BJ (cell line): ENCODE measurements around the gene ERC1. TPM values are rescaled to one million over a fixed set of nuclear protein-coding genes. Genes with fewer than 3 reads are reported as not detected.

Experiments
- CTCF ChIA-PET: fragments of 350-600 bp; formaldehyde crosslinking; extraction: SDS; loops from one replicate; lab custom pipeline; 2021; ENCODE audit warnings: antibody characterized with exemption, inconsistent platforms; lab: Yijun Ruan, JAX
- POLR2A ChIA-PET: fragments of 300-600 bp; sonication (Branson Sonifier 250); formaldehyde crosslinking; extraction: SDS; loops from one replicate; lab custom pipeline; 2021; ENCODE audit warnings: antibody characterized with exemption; lab: Charles Lee
- DNase-seq: peaks from one replicate; pipeline ENCODE4 v3.0.0-alpha.2; 2011; ENCODE audit warnings: low read depth
- H3K27me3 ChIP-seq: 2 replicates; pipeline ENCODE4 v1.6.0; 2011; ENCODE audit warnings: low read length; ENCODE audit not compliant: control insufficient read depth, insufficient read depth
- H3K36me3 ChIP-seq: 2 replicates; pipeline ENCODE4 v1.5.1; 2011; ENCODE audit warnings: low read length; ENCODE audit not compliant: control insufficient read depth, insufficient read depth
- H3K4me3 ChIP-seq: 2 replicates; pipeline ENCODE4 v1.5.1; 2011; ENCODE audit warnings: low read depth, mild to moderate bottlenecking, control low read depth, low read length
- polyA plus RNA-seq: library from polyadenylated mRNA; depleted of rRNA; stranded (reverse); fragments of >200 nt; gene quantifications from 2 replicates; pipeline ENCODE4 v1.2.3, GENCODE V29; 2011
- TF ChIP-seq, protein P1 (sequence below): IDR thresholded peaks from 2 replicates; pipeline ENCODE4 v1.5.1; 2011; ENCODE audit warnings: low read depth, mild to moderate bottlenecking, control low read depth, inconsistent platforms, low read length, moderate library complexity; ENCODE audit not compliant: insufficient read depth

The ERC1 gene
- polyA plus RNA-seq, 1 experiment = 14.5 TPM

DNA sequence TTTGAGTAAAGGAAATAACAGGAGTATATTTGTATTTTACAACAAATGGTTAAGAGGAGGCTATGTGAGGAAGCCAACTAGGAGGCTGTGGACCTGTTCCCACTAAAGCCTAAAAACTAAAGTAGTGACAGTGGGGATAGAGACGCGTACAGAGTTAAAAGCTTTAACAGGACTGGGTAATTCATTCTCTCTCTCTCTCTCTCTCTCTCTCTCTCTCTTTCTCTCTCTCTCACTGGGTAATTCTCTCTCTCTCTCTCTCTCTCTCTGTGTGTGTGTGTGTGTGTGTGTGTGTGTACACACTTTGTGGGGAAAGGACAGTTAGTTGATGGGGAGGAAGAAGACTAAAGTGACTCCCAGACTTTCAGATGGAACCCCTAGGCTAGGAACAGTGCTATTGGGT lies 16.3 kb downstream of the ERC1 start:
- TF ChIP-seq, protein P1, sequence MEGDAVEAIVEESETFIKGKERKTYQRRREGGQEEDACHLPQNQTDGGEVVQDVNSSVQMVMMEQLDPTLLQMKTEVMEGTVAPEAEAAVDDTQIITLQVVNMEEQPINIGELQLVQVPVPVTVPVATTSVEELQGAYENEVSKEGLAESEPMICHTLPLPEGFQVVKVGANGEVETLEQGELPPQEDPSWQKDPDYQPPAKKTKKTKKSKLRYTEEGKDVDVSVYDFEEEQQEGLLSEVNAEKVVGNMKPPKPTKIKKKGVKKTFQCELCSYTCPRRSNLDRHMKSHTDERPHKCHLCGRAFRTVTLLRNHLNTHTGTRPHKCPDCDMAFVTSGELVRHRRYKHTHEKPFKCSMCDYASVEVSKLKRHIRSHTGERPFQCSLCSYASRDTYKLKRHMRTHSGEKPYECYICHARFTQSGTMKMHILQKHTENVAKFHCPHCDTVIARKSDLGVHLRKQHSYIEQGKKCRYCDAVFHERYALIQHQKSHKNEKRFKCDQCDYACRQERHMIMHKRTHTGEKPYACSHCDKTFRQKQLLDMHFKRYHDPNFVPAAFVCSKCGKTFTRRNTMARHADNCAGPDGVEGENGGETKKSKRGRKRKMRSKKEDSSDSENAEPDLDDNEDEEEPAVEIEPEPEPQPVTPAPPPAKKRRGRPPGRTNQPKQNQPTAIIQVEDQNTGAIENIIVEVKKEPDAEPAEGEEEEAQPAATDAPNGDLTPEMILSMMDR = no peak

GRCh38 chr12:1007994-1008393 lies 17.0 kb downstream of the ERC1 start:
- Histone ChIP-seq H3K4me3 (no peak overlapping the region), H3K27me3 (no peaks in the 10 kb centered on the region), H3K36me3 (no peaks in the 10 kb centered on the region)
- ChIA-PET POLR2A (no interaction called here), CTCF (no interaction called here)
- TF ChIP-seq, protein P1 = no peak
- DNase-seq = no peak

More for the DNA sequence above, 16.3 kb downstream of the ERC1 start:
- no peak for DNase-seq
- Histone ChIP-seq H3K4me3 (no peak overlapping the region), H3K27me3 (no peaks in the 10 kb centered on the region), H3K36me3 (no peaks in the 10 kb centered on the region)
- CTCF ChIA-PET = no interaction called here
- POLR2A ChIA-PET = no interaction called here

- no peak for DNase-seq
- ChIA-PET POLR2A (no interaction called here), CTCF (no interaction called here)
- H3K27me3 ChIP-seq = no peaks in the 10 kb centered on the region
- no peak overlapping the region for H3K4me3 ChIP-seq
- H3K36me3 ChIP-seq = no peaks in the 10 kb centered on the region
- TF ChIP-seq, protein P1 = no peak
These were observed 20.1 kb downstream of the ERC1 start for GRCh38 chr12:1011091-1011490.

DNA sequence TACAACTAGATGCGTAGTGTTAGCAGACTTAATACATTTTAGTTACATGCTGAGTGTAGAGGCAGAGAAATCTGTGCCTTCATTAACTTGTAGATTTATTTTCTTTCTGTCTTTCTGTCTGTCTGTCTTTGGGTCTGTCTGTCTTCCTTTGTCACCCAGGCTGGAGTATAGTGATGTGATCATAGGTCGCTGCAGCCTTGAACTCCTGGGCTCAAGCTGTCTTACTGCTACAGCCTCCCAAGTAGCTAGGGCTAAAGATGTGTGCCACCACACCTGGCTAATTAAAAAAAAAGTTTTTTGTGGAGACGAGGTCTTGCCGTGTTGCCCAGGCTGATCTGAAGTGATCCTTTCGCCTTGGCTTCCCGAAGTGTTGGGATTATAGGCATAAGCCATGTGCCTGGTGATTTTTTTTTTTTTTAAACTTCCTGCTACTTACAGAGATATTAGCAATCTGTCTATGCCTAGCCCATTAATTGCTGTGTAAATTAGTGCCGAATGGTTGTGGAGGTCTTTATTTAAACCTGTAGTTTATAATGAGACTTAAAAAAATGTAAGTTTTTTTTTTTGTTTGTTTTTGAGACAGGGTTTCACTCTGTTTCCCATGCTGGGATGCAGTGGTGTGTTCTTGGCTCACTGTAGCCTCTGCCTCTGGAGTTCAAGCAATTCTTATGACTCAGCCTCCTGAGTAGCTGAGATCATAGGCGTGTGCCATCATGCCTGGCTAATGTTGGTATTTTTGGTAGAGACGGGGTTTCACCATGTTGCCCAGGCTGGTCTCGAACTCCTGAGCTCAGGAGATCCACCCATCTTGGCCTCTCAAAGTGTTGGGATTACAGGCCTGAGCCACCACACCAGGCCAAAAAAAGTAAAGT lies 22.8 kb downstream of the ERC1 start:
- TF ChIP-seq, protein P1 = no peak
- CTCF ChIA-PET = no interaction called here
- Histone ChIP-seq H3K36me3 (no peaks in the 10 kb centered on the region), H3K27me3 (no peaks in the 10 kb centered on the region), H3K4me3 (no peak overlapping the region)
- peak; percentile 33 for DNase-seq
- POLR2A ChIA-PET = no interaction called here

DNA sequence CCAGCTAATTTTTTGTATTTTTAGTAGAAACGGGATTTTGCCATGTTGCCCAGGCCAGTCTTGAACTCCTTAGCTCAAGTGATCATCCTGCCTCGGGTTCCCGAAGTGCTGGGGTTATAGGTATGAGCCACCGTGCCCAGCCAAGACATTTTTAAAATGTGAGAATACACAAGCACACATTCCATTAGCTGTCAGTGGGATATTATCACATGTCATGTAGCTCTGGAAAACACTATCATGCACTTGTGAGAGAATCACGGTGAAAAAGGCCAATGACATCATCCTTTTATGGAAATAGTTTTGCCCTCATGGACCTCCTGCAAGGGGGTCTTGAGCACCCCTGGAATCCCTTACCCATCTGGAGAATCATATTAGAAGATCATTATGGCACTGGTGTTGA lies 28.3 kb downstream of the ERC1 start:
- no peak for DNase-seq
- H3K27me3 ChIP-seq = no peaks in the 10 kb centered on the region
- H3K4me3 ChIP-seq = no peak overlapping the region
- H3K36me3 ChIP-seq = no peaks in the 10 kb centered on the region
- ChIA-PET CTCF (no interaction called here), POLR2A (no interaction called here)
- TF ChIP-seq, protein P1 = no peak
